ENCODE measurements around the gene NKX1-1. TPM values are rescaled to one million over a fixed set of nuclear protein-coding genes. Genes with fewer than 3 reads are reported as not detected.
A peak's percentile ranks its signal among the peaks of the same experiment; 100 is the strongest.

The NKX1-1 gene
- total RNA-seq, 1 donor from 2014 or later = not detected

DNA sequence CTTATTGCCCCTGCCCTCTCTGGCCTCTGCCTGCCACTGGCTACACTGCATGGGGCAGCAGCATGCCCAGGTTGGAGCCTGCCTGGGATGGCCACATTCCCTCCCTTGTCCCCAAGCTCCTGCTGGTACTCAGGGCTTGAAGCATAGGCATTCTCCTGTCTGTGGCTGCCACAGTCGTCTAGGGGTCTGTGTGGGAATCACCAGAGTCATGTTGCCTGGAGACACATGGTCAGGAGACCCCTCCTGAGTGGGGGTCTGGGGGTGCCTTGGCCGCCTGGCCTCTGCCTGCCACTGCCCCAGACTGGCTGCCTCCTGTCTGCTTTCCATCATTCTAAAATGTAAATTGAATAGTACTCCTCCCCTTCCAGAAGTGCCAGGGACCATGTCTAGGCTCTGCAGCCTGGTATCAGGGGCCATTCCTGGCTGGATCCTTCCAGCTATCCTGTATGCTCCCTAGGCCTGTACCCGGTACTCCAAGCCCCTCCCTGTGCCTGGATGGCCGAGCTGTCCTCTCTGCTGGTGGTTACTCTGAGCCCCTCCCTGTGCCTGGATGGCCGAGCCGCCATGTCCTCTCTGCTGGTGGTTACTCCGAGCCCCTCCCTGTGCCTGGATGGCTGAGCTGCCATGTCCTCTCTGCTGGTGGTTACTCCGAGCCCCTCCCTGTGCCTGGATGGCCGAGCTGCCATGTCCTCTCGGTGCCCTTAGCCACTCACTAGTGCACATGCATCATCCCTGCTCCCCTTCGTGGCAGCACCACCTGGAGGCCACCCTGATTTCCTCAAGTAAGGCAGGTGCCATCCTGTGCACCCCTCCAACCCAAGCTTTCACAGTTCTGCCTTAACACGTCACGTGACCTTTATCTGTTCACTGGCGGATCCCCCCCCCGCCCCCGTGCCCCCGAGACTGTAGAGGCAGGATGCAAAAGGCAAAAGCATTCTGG, 5.5 kb upstream of the NKX1-1 start:
- DNase-seq (ENCODE audit: extremely low spot score, unreplicated experiment) = no peak
- Mint-ChIP-seq H3K9me3 (no peaks in the 10 kb centered on the region), H3K27me3 (peaks cover 76% of the 10 kb centered on the region), H3K36me3 (no peaks in the 10 kb centered on the region), H3K27ac (no peak overlapping the region), H3K4me3 (no peak overlapping the region), H3K4me1 (ENCODE audit: unreplicated experiment) (no peaks in the 10 kb centered on the region)
- TF ChIP-seq, protein P1, sequence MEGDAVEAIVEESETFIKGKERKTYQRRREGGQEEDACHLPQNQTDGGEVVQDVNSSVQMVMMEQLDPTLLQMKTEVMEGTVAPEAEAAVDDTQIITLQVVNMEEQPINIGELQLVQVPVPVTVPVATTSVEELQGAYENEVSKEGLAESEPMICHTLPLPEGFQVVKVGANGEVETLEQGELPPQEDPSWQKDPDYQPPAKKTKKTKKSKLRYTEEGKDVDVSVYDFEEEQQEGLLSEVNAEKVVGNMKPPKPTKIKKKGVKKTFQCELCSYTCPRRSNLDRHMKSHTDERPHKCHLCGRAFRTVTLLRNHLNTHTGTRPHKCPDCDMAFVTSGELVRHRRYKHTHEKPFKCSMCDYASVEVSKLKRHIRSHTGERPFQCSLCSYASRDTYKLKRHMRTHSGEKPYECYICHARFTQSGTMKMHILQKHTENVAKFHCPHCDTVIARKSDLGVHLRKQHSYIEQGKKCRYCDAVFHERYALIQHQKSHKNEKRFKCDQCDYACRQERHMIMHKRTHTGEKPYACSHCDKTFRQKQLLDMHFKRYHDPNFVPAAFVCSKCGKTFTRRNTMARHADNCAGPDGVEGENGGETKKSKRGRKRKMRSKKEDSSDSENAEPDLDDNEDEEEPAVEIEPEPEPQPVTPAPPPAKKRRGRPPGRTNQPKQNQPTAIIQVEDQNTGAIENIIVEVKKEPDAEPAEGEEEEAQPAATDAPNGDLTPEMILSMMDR (conservative IDR thresholded peaks at IDR 0.05) = no peak

DNA sequence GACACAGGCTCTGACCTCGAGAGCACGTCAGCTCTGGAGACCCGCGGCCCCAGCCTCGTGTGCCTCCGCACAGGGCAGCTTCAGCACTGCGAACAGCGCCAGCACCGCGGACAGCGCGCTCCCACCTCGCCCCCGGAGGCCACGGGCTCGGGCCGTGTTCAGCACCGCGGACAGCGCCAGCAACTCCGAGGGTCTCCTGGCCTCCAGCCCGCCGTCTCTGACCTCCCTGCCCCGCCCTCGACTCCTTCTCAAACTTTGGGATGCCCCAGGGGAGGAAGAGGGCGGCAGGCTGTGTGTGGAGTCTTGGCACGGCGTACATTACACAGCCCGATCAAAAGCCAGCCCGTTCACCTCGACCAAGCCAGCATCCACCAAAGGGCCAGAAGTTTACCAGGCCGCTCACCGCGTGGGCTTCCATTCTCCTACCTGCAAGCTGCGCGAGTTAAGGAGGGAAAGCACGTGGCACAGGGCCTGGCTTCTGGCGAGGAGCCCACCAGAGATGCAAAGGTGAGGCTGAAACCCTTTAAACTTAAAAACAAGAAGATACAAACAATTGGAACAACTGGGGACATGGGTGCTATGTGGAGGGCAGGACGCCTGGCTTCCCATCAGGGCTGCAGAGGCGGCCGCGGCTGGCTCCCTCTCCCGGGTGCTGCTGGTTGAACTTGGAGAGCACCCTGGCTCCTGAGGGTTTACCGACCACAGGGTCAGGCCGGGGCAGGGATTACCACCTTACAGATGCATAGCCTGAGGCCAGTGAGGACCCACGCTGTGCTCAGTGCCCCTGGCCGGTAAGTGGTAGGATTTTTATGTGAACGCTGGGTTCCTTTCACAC, 4.5 kb upstream of the NKX1-1 start:
- no peaks in the 10 kb centered on the region for H3K9me3 Mint-ChIP-seq

GRCh38 chr4:1409491-1410425, 3.5 kb upstream of the NKX1-1 start:
- H3K27me3 Mint-ChIP-seq = peaks cover 67% of the 10 kb centered on the region
- DNase-seq (ENCODE audit: extremely low spot score, unreplicated experiment) = no peak
- H3K36me3 Mint-ChIP-seq = no peaks in the 10 kb centered on the region
- TF ChIP-seq, protein P1 (conservative IDR thresholded peaks at IDR 0.05) = no peak
- no peak overlapping the region for H3K27ac Mint-ChIP-seq
- H3K4me1 Mint-ChIP-seq (ENCODE audit: unreplicated experiment) = no peaks in the 10 kb centered on the region
- H3K9me3 Mint-ChIP-seq = no peaks in the 10 kb centered on the region
- no peak overlapping the region for H3K4me3 Mint-ChIP-seq

More for the DNA sequence above, 4.5 kb upstream of the NKX1-1 start:
- TF ChIP-seq, protein P1 (conservative IDR thresholded peaks at IDR 0.05) = no peak
- H3K4me3 Mint-ChIP-seq = no peak overlapping the region
- H3K4me1 Mint-ChIP-seq (ENCODE audit: unreplicated experiment) = no peaks in the 10 kb centered on the region
- no peaks in the 10 kb centered on the region for H3K36me3 Mint-ChIP-seq
- no peak overlapping the region for H3K27ac Mint-ChIP-seq
- peak; percentile 94 for DNase-seq (ENCODE audit: extremely low spot score, unreplicated experiment)
- peaks cover 68% of the 10 kb centered on the region for H3K27me3 Mint-ChIP-seq

DNA sequence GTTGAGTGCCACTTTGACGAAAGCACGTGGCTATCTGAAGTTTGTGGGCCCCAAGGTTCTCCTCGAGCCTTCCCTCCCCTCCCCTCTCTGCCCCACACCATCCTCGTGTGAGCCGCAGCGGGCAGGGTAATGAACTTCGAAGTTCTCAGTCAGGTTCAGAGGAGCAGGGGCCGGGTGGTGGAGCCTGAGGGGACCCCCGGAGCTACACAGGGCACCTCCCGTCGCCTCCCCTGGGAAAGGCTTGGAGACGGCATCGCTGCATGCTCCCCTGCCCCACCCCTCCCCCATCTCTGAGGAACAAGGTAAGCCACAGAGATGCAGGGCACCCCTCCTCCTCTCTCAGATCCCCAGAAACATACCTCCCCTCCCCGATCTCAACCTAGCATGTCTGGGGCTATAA, 2.8 kb upstream of the NKX1-1 start:
- Mint-ChIP-seq H3K36me3 (no peaks in the 10 kb centered on the region), H3K27ac (no peak overlapping the region), H3K27me3 (peaks cover 70% of the 10 kb centered on the region), H3K4me3 (no peak overlapping the region), H3K9me3 (no peaks in the 10 kb centered on the region), H3K4me1 (ENCODE audit: unreplicated experiment) (no peaks in the 10 kb centered on the region)
- no peak for DNase-seq (ENCODE audit: extremely low spot score, unreplicated experiment)
- TF ChIP-seq, protein P1 (conservative IDR thresholded peaks at IDR 0.05) = no peak

DNA sequence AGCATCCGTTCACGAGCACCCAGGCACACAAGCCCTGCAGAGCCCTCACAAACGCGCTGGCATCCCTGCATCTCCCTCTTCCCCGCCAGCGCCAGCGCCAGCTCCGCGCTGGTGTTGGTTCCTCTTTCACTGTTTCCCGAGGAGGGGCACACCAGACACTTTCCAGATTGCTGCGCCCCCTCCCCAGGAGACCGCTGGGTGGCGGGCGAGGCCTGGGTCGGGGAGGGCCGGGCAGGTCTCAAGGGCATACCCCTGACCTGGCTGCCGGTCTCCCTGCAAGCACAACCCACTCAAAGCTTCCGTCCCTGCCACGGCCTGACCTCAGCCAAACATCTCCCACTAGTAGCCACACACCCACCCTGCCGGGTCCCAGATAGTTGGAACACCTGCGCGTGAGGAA, 2.2 kb upstream of the NKX1-1 start:
- Mint-ChIP-seq H3K4me3 (no peak overlapping the region), H3K36me3 (no peaks in the 10 kb centered on the region), H3K9me3 (no peaks in the 10 kb centered on the region), H3K27me3 (peaks cover 67% of the 10 kb centered on the region), H3K4me1 (ENCODE audit: unreplicated experiment) (no peaks in the 10 kb centered on the region), H3K27ac (no peak overlapping the region)
- TF ChIP-seq, protein P1 (conservative IDR thresholded peaks at IDR 0.05) = no peak
- no peak for DNase-seq (ENCODE audit: extremely low spot score, unreplicated experiment)
